ENCODE measurements around the gene KRTAP4-11. TPM values are rescaled to one million over a fixed set of nuclear protein-coding genes. Genes with fewer than 3 reads are reported as not detected.
"Not testable (repeated sequence)": the region's sequence is repeated elsewhere in the genome, so short reads cannot be mapped to it uniquely, and the experiment has no call there.

The KRTAP4-11 gene
- polyA plus RNA-seq, 1 of the 3 experiments (the other 2 are of a cell fraction), result not detected

GRCh38 chr17:41098042-41098441, 20.1 kb downstream of the KRTAP4-11 start, which contains the start of gene KRTAP4-8 (continued):
- TF ChIP-seq TAF1 (IDR thresholded peaks at IDR 0.05; ENCODE audit: borderline replicate concordance, low read depth, low read length) (no peak), MXI1 (IDR thresholded peaks at IDR 0.05; ENCODE audit: low read depth, low read length) (no peak), FOSL2 (IDR thresholded peaks at IDR 0.05; ENCODE audit: borderline replicate concordance, low read depth) (no peak)

DNA sequence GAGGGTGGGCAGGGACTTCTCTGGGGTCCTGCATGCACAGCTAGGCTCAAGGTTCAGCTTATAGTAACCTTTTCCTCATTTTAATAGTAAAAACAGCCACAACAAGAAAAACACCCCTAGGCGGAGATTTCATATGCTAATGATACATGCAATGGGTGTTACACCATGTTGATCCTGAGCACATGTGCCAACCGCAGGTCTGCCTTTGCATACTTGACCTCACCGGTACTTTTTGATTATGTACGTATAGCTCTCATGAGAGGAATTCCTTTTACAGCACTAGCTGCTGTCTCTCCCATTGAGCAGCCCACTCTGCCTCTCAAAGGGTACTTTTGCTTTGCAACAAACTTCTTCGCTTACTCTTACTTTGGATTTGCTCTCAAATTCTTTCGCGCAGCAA, 22.1 kb downstream of the KRTAP4-11 start:
- DNase-seq, result no peak
- CTCF ChIA-PET, result no interaction called here

DNA sequence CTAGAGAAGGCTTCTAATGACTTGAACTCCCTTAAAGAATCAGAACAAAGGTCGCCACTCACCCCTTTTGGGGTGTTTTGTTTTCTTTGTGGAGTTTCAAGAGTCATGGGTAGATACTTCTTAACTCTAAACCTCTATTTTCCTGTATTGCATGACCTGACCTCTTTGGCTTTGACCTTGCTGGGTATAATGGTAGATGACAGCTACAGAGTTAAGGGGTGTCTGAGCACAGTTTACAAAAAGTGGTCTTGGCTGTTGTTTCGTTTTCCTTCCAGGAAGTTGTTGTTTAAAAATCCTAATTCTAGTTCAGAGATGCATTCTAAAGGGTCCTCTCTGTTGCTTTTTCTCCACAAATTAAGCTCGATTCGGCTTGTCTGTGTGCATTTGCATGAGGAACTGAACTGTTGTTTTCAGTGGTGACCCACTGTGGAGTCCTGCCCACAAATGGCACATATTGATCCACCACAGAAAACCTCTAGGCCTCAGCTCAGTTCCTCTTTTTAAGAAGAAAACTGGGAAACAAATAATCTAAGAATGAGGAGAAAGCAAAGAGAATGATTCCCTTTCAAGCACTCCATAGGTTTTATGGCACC, 29.3 kb downstream of the KRTAP4-11 start:
- H3K27me3 ChIP-seq (ENCODE audit: insufficient read depth); DNase-seq; H3K79me2 ChIP-seq (ENCODE audit: insufficient read depth); H3K4me3 ChIP-seq (ENCODE audit: low read depth in 2 of 2, low read length in 1 of 2); H4K20me1 ChIP-seq (ENCODE audit: insufficient read depth); H3K36me3 ChIP-seq (replicated peaks in 1 of 2; ENCODE audit: control insufficient read depth in 1 of 2, insufficient read depth in 2 of 2, low read length in 1 of 2); H2AFZ ChIP-seq (ENCODE audit: low read depth); H3K4me2 ChIP-seq; H3F3A ChIP-seq (replicated peaks; ENCODE audit: insufficient read depth); H3K9me3 ChIP-seq; H3K9me2 ChIP-seq; CTCF ChIA-PET; H3K27ac ChIP-seq (ENCODE audit: low read depth in 2 of 2, low read length in 1 of 2); H3K4me1 ChIP-seq (ENCODE audit: control insufficient read depth in 1 of 2, insufficient read depth in 2 of 2, low read depth in 1 of 2, low read length in 1 of 2); POLR2A ChIA-PET; H3K9ac ChIP-seq: not testable (repeated sequence)
- 9% methylated on average over 4 of the region's 4 CpGs for WGBS (ENCODE audit: low lambda C conversion rate)

More for the DNA sequence above, 22.1 kb downstream of the KRTAP4-11 start:
- Histone ChIP-seq H3K9ac (no peak overlapping the region), H4K20me1 (ENCODE audit: insufficient read depth) (no peaks in the 10 kb centered on the region), H3K79me2 (ENCODE audit: insufficient read depth) (no peaks in the 10 kb centered on the region), H3K9me3 (no peaks in the 10 kb centered on the region), H3K4me3 (ENCODE audit: low read depth in 2 of 2, low read length in 1 of 2) (no peak overlapping the region), H3F3A (replicated peaks; ENCODE audit: insufficient read depth) (peaks cover 6% of the 10 kb centered on the region), H3K4me1 (ENCODE audit: control insufficient read depth in 1 of 2, insufficient read depth in 2 of 2, low read depth in 1 of 2, low read length in 1 of 2) (peaks cover 0 to 5% of the 10 kb centered on the region in 2 experiments; a peak in 1 of 4 replicates), H3K9me2 (no peaks in the 10 kb centered on the region), H3K27me3 (ENCODE audit: insufficient read depth) (no peaks in the 10 kb centered on the region), H2AFZ (ENCODE audit: low read depth) (no peak overlapping the region), H3K36me3 (replicated peaks in 1 of 2; ENCODE audit: control insufficient read depth in 1 of 2, insufficient read depth in 2 of 2, low read length in 1 of 2) (no peaks in the 10 kb centered on the region), H3K4me2 (no peak overlapping the region), H3K27ac (ENCODE audit: low read depth in 2 of 2, low read length in 1 of 2) (no peak overlapping the region)
- TF ChIP-seq, protein P1, sequence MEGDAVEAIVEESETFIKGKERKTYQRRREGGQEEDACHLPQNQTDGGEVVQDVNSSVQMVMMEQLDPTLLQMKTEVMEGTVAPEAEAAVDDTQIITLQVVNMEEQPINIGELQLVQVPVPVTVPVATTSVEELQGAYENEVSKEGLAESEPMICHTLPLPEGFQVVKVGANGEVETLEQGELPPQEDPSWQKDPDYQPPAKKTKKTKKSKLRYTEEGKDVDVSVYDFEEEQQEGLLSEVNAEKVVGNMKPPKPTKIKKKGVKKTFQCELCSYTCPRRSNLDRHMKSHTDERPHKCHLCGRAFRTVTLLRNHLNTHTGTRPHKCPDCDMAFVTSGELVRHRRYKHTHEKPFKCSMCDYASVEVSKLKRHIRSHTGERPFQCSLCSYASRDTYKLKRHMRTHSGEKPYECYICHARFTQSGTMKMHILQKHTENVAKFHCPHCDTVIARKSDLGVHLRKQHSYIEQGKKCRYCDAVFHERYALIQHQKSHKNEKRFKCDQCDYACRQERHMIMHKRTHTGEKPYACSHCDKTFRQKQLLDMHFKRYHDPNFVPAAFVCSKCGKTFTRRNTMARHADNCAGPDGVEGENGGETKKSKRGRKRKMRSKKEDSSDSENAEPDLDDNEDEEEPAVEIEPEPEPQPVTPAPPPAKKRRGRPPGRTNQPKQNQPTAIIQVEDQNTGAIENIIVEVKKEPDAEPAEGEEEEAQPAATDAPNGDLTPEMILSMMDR (IDR thresholded peaks at IDR 0.05), result no peak
- TF ChIP-seq MAX (IDR thresholded peaks at IDR 0.05; ENCODE audit: low read depth) (no peak), FOSL2 (IDR thresholded peaks at IDR 0.05; ENCODE audit: borderline replicate concordance, low read depth) (no peak)
- TF ChIP-seq, protein P2, sequence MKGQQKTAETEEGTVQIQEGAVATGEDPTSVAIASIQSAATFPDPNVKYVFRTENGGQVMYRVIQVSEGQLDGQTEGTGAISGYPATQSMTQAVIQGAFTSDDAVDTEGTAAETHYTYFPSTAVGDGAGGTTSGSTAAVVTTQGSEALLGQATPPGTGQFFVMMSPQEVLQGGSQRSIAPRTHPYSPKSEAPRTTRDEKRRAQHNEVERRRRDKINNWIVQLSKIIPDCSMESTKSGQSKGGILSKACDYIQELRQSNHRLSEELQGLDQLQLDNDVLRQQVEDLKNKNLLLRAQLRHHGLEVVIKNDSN (IDR thresholded peaks at IDR 0.05; ENCODE audit: borderline replicate concordance, low read depth), result no peak
- POLR2A ChIA-PET, result no interaction called here
- 51% methylated on average over 7 of the region's 7 CpGs for WGBS (ENCODE audit: low lambda C conversion rate)

GRCh38 chr17:41084100-41084856, 33.9 kb downstream of the KRTAP4-11 start, which contains the start of gene KRTAP4-7:
Gene KRTAP4-7, plus strand, starts transcription at chr17:41084150. Its CDS starts 57 bp downstream, at chr17:41084207.
- H3K9ac ChIP-seq; H3K27me3 ChIP-seq (ENCODE audit: insufficient read depth); H3K4me1 ChIP-seq (ENCODE audit: control insufficient read depth in 1 of 2, insufficient read depth in 2 of 2, low read depth in 1 of 2, low read length in 1 of 2); H3F3A ChIP-seq (replicated peaks; ENCODE audit: insufficient read depth); H4K20me1 ChIP-seq (ENCODE audit: insufficient read depth); H3K4me2 ChIP-seq; H2AFZ ChIP-seq (ENCODE audit: low read depth); H3K4me3 ChIP-seq (ENCODE audit: low read depth in 2 of 2, low read length in 1 of 2); H3K9me2 ChIP-seq; POLR2A ChIA-PET; CTCF ChIA-PET; H3K79me2 ChIP-seq (ENCODE audit: insufficient read depth); H3K36me3 ChIP-seq (replicated peaks in 1 of 2; ENCODE audit: control insufficient read depth in 1 of 2, insufficient read depth in 2 of 2, low read length in 1 of 2); H3K9me3 ChIP-seq; H3K27ac ChIP-seq (ENCODE audit: low read depth in 2 of 2, low read length in 1 of 2); DNase-seq: not testable (repeated sequence)
- WGBS (ENCODE audit: low lambda C conversion rate), result 32% methylated on average over 4 of the region's 14 CpGs

DNA sequence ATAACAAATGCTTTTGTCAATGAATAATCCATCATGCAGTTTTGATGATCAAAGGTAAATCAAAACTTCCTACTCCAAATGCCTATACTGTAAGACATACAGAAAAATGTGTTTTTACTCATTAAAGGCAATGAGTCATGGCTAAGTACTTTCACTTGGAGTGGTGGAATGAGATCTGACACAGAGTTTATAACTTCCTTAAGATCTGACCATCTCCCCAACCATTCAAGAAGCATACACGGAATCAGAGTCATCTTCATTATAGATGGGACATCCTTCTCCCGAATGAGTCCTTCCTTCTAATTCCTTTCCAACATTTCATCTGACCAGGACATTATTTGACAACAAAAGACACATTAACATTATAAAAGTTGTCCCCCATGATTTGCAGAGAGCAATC, 34.7 kb downstream of the KRTAP4-11 start:
- H3K9me3 ChIP-seq; CTCF ChIA-PET; H3F3A ChIP-seq (replicated peaks; ENCODE audit: insufficient read depth); H2AFZ ChIP-seq (ENCODE audit: low read depth); H3K4me3 ChIP-seq (ENCODE audit: low read depth in 2 of 2, low read length in 1 of 2); H3K27ac ChIP-seq (ENCODE audit: low read depth in 2 of 2, low read length in 1 of 2); H3K9ac ChIP-seq; H4K20me1 ChIP-seq (ENCODE audit: insufficient read depth); H3K9me2 ChIP-seq; H3K4me1 ChIP-seq (ENCODE audit: control insufficient read depth in 1 of 2, insufficient read depth in 2 of 2, low read depth in 1 of 2, low read length in 1 of 2); H3K79me2 ChIP-seq (ENCODE audit: insufficient read depth); H3K27me3 ChIP-seq (ENCODE audit: insufficient read depth); H3K4me2 ChIP-seq; H3K36me3 ChIP-seq (replicated peaks in 1 of 2; ENCODE audit: control insufficient read depth in 1 of 2, insufficient read depth in 2 of 2, low read length in 1 of 2); POLR2A ChIA-PET; DNase-seq: not testable (repeated sequence)
- WGBS (ENCODE audit: low lambda C conversion rate), result 0% methylated on average over 2 of the region's 2 CpGs

All from SK-N-SH (cell line).